Measurements from ENCODE around the gene GPR143. TPM values are rescaled to one million over a fixed set of nuclear protein-coding genes. Genes with fewer than 3 reads are reported as not detected.

Gene GPR143
- total and polyA plus RNA-seq, 2 of the 4 experiments (the other 2 are of a cell fraction) = 0.07 TPM; not detected in 1

DNA sequence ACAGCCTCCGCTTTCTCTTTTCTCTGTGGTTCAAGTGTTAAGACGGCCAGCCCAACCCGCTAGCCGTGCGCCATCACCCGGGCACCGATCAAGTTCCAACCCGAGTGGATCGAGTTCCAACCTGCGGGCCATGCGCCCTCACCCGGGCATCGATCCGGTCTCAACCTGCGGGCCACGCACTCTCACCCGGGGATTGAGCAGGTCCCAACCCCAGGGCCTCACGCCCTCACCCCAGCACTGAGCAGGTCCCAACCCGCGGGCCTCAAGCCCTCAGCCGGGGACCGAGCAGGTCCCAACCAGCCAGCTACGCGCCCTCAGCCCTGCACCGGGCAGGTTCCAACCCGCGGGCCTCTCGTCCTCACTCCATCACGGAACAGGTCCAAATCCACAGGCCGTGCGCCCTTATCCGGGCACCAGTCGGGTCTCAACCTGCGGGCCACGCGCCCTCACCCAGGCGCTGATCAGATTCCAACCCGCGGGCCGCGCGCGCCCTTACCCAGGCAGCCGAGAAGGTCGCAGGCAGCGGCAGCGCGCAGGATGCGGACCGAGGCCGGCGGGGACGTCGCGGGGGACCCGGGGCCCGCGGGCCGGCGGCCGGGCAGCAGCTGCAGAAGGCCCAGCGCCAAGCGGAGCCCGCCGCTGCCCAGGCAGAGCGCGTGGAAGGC lies 443 bp downstream of the GPR143 start:
- BruUV-seq (replicated peaks) = no TSS peak
- dilution Hi-C loops (cut with HindIII; ENCODE audit: low sequenced_read_pairs, unreplicated experiment) = no loop called here
- H3K4me1 ChIP-seq (ENCODE audit: control insufficient read depth, insufficient read depth, low read length) = no peaks in the 10 kb centered on the region
- no peak overlapping the region for H2AK5ac ChIP-seq (ENCODE audit: low read depth, low read length)
- no peak overlapping the region for H3K14ac ChIP-seq (replicated peaks; ENCODE audit: low read depth, low read length)
- H3K9ac ChIP-seq (ENCODE audit: low read depth, low read length) = no peak overlapping the region
- in situ Hi-C loops (cut with MboI; ENCODE audit: low sequenced_read_pairs) = no loop called here
- H2BK120ac ChIP-seq (ENCODE audit: low read depth, low read length) = no peak overlapping the region
- H3K4ac ChIP-seq (ENCODE audit: low read depth, low read length) = no peak overlapping the region
- no peak overlapping the region for H3K4me3 ChIP-seq (ENCODE audit: insufficient read depth, low read depth, low read length)
- no peak overlapping the region for H2BK20ac ChIP-seq (ENCODE audit: low read depth, low read length)
- no peak overlapping the region for H3K27ac ChIP-seq (ENCODE audit: insufficient read depth, low read length)
- H3K9me3 ChIP-seq (ENCODE audit: control insufficient read depth, insufficient read depth, low read length) = peaks cover 3% of the 10 kb centered on the region
- no peak overlapping the region for H2AK9ac ChIP-seq (replicated peaks; ENCODE audit: low read depth, low read length, poor library complexity)
- ATAC-seq (ENCODE audit: low read depth) (no peak), DNase-seq (no peak)
- no peak overlapping the region for H2AFZ ChIP-seq (replicated peaks; ENCODE audit: low read length, poor library complexity)
- 36% methylated on average over 53 of the region's 67 CpGs; no CpG with 5 or more reads in 1 of the 2 experiments for WGBS, 2 experiments (ENCODE audit: extremely low coverage in 2 of 2, insufficient read length in 1 of 2)
- H3K36me3 ChIP-seq (ENCODE audit: control insufficient read depth, insufficient read depth, low read length) = no peaks in the 10 kb centered on the region
- H3K79me1 ChIP-seq (ENCODE audit: low read depth in 1 of 2, low read length in 2 of 2) = no peaks in the 10 kb centered on the region
- no peak overlapping the region for H3K23ac ChIP-seq (ENCODE audit: low read depth, low read length)
- intact Hi-C loops (cut with micrococcal nuclease) = no loop called here
- H3K27me3 ChIP-seq (ENCODE audit: control insufficient read depth, insufficient read depth, low read length) = peaks cover 16% of the 10 kb centered on the region
- TF ChIP-seq MAZ (IDR thresholded peaks at IDR 0.05; ENCODE audit: borderline replicate concordance, low read depth, low read length) = no peak
- TF ChIP-seq BHLHE40 (IDR thresholded peaks at IDR 0.05; ENCODE audit: low read depth, low read length) = no peak
- no peak for TF ChIP-seq ELK1 (IDR thresholded peaks at IDR 0.05; ENCODE audit: borderline replicate concordance, low read depth, low read length)
- no peak for TF ChIP-seq SMC3 (IDR thresholded peaks at IDR 0.05; ENCODE audit: low read depth, low read length)
- no peak for TF ChIP-seq CEBPB (IDR thresholded peaks at IDR 0.05; ENCODE audit: low read depth, low read length)
- no peak for TF ChIP-seq CHD1 (IDR thresholded peaks at IDR 0.05; ENCODE audit: low read depth, low read length)
- no peak for TF ChIP-seq RCOR1 (IDR thresholded peaks at IDR 0.05; ENCODE audit: insufficient replicate concordance, low read length)
- TF ChIP-seq MAFK (IDR thresholded peaks at IDR 0.05; ENCODE audit: low read depth, low read length) = no peak
- no peak for TF ChIP-seq MXI1 (IDR thresholded peaks at IDR 0.05; ENCODE audit: borderline replicate concordance, low read depth, low read length)
- no peak for TF ChIP-seq USF2 (IDR thresholded peaks at IDR 0.05; ENCODE audit: low read depth, low read length)
- TF ChIP-seq, protein P1, sequence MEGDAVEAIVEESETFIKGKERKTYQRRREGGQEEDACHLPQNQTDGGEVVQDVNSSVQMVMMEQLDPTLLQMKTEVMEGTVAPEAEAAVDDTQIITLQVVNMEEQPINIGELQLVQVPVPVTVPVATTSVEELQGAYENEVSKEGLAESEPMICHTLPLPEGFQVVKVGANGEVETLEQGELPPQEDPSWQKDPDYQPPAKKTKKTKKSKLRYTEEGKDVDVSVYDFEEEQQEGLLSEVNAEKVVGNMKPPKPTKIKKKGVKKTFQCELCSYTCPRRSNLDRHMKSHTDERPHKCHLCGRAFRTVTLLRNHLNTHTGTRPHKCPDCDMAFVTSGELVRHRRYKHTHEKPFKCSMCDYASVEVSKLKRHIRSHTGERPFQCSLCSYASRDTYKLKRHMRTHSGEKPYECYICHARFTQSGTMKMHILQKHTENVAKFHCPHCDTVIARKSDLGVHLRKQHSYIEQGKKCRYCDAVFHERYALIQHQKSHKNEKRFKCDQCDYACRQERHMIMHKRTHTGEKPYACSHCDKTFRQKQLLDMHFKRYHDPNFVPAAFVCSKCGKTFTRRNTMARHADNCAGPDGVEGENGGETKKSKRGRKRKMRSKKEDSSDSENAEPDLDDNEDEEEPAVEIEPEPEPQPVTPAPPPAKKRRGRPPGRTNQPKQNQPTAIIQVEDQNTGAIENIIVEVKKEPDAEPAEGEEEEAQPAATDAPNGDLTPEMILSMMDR (conservative IDR thresholded peaks at IDR 0.05; ENCODE audit: low read depth, low read length) = no peak
- TF ChIP-seq RFX5 (IDR thresholded peaks at IDR 0.05; ENCODE audit: low read depth, low read length) = no peak
- TF ChIP-seq POLR2A (IDR thresholded peaks at IDR 0.05; ENCODE audit: low read depth, low read length) = no peak
- no peak for TF ChIP-seq FOS (IDR thresholded peaks at IDR 0.05; ENCODE audit: low read depth, low read length)
- no peak for TF ChIP-seq NFE2L2 (IDR thresholded peaks at IDR 0.05; ENCODE audit: low read depth, low read length)
- TF ChIP-seq RAD21 (IDR thresholded peaks at IDR 0.05; ENCODE audit: low read length) = no peak
- H2BK5ac ChIP-seq (ENCODE audit: low read depth, low read length, poor library complexity, severe bottlenecking) = no peak overlapping the region
- H3K4me2 ChIP-seq (ENCODE audit: low read depth, low read length) = no peak overlapping the region
- H4K20me1 ChIP-seq (ENCODE audit: insufficient read depth, low read length) = no peaks in the 10 kb centered on the region
- H3K9me1 ChIP-seq (ENCODE audit: insufficient read depth, low read length) = no peaks in the 10 kb centered on the region
- no peak overlapping the region for H3K56ac ChIP-seq (ENCODE audit: extremely low read depth, insufficient read depth, low read length)
- no peak overlapping the region for H3K18ac ChIP-seq (ENCODE audit: low read depth, low read length)
- ChIA-PET CTCF (no interaction called here), POLR2A (ENCODE audit: unreplicated experiment) (no interaction called here)
- H4K8ac ChIP-seq (ENCODE audit: low read depth in 2 of 2, low read length in 2 of 2) = no peak overlapping the region
- no peak overlapping the region for H4K5ac ChIP-seq (ENCODE audit: low read depth, low read length)
- H4K91ac ChIP-seq (ENCODE audit: insufficient read depth, low read depth, low read length) = no peak overlapping the region
- H2BK15ac ChIP-seq (ENCODE audit: low read depth, low read length) = no peak overlapping the region
